HT-29 (cell line): ENCODE data around the gene FLAD1. TPM values are rescaled to one million over a fixed set of nuclear protein-coding genes. Genes with fewer than 3 reads are reported as not detected.

Source experiments
- DNase-seq: peaks from one replicate; pipeline ENCODE4 v3.0.0-alpha.2; 2015; ENCODE audit warnings: low spot score
- total RNA-seq: library from RNA; depleted of rRNA; stranded (reverse); fragments of >200 nt; shearing (Covaris generic); gene quantifications from 2 replicates; pipeline ENCODE4 v1.2.3, GENCODE V29; 2014

The FLAD1 gene
- total RNA-seq, 1 experiment from 2014 or later = 85.5 TPM

DNA sequence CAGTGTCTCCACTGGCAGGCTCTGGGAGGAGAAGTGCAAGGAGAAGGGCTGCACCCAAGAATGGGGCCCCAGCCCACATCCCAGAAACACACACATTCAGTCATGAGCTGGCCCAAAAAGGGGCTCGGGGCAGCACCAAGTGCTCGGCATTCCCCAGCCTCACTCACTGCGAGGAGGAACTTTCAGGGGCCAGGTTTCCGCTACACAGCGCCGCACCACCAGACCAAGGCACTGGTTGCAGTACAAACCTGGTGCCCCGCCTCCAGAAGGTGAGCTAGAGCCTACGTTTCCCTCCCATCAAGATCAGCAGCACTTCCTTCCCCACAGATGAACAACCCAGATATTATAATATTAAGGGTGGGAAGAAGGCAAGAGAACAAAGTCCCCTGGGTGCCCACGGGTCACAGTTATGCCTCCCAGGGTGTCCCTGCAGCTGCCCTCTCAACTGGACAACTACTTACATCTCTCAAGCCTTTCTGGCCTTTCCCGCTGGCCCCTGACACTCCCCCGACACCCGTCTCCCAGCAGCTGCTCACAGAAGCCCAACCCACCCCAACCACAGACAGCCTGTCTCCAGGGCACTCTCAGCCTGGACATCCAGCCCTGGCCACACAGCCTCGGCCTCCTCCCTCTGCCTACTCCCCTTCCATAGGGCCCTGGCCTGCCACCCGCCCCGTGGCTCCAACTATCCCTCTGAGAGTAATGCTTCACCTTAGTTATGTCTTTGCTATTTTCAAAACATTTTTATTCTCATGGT is 31.1 kb upstream of the FLAD1 start:
- DNase-seq = no peak

DNA sequence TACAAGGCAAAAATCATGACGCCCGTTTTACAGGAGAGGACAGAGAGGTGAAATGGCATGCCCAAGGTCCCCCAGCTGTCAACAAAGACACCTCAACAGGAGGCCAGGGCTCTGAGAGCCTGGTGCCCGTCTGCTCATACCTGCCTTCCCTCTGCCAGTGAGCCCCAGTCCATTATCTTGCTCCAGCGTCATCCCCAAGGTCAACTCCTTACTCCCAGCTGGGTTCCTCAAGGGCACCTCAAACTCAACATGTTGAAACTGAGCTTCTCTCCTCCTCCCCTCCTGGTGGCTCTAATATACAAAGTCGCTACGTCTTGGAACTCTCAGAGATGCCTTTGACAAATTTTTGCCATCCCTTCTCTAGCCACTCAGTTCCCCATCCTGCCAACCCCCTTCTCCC is 30.5 kb upstream of the FLAD1 start:
- no peak for DNase-seq

- no peak for DNase-seq
These were observed 29.5 kb upstream of the FLAD1 start for GRCh38 chr1:154953611-154954038.

- no peak for DNase-seq
These were observed 28.6 kb upstream of the FLAD1 start for GRCh38 chr1:154954541-154954940.

GRCh38 chr1:154955039-154955717 is 28.0 kb upstream of the FLAD1 start:
- DNase-seq = peak; percentile 60

- peak; percentile 93 for DNase-seq
These were observed 27.2 kb upstream of the FLAD1 start, which contains the start of gene PBXIP1 for GRCh38 chr1:154955718-154956543. PBXIP1 (minus strand) TSS chr1:154956099; CDS start chr1:154953721, 2,378 bp downstream.

DNA sequence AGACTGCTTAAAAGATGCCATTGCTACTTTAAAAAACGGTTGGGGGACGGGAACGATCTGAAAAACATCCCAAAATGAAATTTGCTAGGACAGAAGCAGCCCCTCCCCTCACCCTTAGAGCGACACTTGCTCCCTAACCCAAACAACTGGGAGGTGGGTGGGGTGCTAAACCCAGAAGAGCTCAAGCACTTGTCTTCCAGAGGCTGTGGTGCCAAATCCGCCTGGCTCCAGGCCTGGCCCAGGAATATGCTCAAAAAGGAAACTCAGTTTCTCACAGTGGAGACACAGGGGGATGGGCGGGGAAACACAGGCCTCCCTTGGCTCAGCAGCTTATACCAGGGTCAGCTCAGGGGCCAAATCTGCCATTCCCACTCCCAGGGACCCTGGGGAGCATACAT is 26.6 kb upstream of the FLAD1 start:
- no peak for DNase-seq

DNA sequence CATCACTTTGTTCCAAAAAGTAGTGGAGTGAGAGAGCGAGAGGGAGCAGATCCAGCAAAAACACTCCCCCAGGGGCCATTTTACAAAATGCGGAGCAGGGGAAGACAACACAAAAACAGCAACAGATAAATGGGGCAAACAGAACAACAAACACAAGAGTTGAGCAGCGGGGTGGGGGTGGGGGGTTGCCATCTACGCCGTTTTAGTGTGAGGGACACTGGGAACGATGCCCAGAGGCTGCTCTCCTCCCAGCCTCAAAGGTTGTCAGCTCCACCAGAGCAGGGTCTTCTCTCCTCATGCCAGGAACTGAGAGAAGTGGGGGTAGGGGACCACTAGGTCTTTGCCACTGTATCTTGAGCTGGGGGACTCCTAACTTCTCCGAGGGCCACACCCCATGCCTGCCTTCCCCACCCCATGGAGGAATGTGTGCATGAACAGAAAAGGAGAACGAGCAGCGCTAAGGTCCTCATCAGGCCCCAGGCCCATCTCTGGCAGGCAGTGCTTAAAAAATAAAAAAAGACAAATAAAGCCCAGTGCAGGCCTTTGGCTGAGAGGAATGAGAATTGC is 26.0 kb upstream of the FLAD1 start:
- DNase-seq = peak; percentile 17

- no peak for DNase-seq
These were observed 25.1 kb upstream of the FLAD1 start for GRCh38 chr1:154958036-154958435.

DNA sequence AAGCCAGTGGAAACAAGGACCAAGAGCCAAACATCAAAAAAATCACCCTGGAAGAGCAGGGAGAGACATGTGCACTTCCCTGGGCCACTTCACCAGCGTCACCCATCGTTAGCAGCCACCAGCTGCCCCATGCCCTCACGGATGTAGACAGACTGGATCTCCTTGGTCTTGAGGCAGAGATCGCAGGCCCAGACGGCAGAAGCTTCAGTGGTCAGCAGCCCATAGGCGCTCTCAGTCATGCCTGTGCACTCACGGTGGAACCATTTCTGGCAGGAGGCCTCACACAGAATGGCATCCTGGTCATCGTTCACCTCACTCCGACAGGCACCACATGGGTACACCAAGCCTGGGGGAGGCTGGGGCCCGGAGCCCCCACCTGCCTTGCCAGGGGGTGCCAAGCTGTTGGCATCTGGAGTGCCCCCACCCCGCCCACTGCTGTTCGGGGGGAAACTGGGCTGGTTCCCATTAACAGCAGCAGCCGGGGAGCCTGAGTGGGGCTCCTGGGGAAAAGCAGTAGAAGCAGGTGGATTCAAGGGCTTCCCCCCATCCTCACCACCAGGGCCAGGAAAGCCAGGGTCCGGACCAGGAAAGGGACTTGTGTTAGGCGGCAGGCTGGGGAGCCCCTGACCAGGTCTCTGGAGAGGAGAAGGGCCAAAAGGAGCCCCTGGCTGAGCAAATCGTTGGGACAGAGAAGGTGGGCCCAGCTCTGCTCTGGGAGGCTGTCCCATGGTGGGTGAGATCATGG is 24.3 kb upstream of the FLAD1 start:
- DNase-seq = no peak

GRCh38 chr1:154959426-154959780 is 23.7 kb upstream of the FLAD1 start:
- no peak for DNase-seq

DNA sequence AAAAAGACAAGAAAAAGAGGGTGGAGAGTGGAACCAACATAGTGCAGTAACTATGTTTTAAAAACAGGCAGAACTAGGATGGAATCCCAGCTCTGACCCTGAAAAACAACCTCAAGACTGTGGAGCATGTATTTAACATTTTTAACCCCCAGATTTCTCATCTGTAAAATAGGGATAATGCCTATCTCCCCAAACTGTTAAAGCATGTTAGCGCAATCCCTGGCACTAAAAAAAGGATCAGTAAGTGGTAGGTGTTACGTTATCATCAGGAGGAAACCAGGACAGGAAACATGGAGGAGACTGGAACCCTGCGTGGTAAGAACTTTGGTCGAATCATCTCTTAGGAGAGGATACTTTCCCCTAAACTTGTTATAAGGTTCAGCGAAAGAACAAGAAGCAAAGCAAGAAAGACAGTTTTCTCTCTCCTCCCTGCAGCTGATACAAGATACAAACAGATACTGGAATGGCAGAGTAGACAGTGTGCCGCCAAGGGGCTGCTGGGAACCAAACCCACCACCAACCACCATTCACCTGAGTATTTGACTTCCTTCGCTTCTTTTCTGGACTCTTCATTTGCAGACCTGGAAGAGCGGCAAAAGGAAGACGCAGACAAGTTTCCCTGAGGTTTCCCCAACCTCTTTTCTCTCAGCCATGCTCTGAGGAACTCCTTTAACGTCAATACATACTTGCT is 22.6 kb upstream of the FLAD1 start:
- no peak for DNase-seq

DNA sequence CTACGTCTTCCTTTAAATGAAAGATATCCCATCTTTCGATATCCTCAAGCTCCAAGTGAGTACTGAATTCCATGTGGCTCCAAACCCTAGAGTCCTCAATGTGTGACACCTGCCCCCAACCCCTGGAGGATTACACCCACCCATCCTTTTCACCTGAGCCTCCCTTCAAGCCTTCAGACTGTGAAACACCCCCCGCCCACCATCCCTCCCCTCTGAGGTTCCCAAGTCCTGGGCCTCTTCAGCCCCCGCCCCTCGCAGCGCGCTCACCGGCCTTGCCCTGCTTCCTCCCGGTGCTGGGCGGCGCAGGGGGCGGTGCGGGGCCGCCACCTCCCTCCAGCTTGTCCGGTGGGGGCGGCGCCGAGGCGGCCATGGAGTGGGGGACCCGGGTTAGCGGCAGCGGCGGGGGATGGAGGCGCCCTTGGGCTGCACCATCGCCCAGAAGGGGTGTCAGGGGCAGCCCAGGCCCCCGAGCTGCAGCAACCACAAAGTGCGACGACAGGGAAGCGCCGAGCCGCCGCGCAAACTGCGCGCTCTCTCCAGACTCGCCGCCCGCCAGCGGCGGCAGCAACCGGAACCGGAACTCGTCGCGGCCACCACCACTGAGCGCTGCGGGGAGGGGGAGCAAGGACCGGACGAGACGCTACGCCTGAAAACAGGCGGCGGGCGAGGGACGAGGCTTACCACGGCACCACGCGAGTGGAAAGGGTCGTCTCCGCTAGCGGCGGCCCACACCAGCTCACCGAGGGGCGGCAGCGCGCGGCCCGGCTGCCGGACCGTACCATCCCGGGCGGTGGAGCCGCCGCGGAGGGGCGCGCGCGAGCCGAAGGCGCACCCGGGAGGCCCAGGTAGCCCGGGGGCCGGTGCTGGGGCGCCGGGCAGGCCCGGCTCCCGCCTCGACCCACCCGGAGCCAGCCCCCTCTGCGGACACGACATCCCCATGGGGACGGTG is 21.7 kb upstream of the FLAD1 start, which contains the start of gene PYGO2:
TSS of gene PYGO2 (minus strand) at position 576 of the 949 bp plus-strand sequence. CDS start at position 370, 206 bp downstream.
- peak; percentile 79 for DNase-seq

DNA sequence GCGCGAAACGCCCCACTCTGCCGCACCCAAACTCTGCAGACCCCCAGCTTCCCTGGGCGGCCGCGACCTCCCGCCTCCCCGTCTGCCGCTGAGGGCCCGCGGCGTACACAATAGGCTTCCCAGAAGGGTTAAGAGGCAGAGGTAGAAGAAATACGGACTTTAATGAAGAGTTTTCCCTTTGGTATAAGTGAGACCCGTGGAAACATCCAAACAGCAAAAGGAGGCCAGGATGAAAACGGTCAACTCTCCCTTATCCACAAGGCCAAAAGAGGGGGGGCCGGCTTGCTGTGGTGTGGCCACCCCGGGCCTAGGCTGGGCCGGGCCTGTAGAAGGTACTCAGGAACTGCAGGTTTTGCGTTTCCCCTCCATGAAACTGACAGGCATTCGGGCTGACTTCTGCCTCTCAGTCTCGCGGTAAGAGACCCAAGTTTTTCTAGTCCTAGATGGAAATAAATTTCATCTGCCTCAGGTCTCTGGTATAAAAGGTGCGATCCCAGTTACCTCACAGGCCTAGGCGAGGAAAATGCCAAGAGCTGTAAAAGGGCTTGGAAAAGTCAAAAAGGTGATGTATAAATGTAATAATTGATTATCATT is 20.9 kb upstream of the FLAD1 start:
- peak; percentile 50 for DNase-seq

DNA sequence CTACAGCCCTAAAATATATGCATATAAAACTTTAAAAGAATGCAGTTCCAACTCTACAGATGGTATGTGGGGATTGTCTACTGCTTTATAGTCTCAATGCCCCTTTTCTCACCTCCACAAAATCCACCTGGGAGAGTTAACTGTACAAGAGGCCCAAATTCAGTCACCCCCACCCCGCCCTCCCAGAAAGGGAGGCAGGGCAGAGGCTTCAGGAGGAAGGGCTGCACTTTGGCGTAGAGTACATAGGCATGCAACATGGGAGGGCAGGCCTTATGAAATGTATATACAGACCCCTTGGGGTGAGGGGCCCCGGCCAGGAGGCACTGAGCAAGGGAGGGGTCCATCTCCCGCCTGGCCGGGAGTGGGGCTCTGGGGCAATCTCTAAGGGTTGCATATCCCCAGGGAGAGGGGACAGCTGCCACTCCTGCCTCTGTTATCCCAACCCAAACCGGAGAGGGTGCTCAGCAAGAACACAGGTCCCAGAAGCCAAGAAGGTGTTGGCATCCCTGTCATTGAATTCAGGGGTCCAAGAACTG is 20.3 kb upstream of the FLAD1 start:
- no peak for DNase-seq

- no peak for DNase-seq
These were observed 19.5 kb upstream of the FLAD1 start for GRCh38 chr1:154963643-154964042.

GRCh38 chr1:154964359-154964758 is 18.8 kb upstream of the FLAD1 start:
- no peak for DNase-seq

DNA sequence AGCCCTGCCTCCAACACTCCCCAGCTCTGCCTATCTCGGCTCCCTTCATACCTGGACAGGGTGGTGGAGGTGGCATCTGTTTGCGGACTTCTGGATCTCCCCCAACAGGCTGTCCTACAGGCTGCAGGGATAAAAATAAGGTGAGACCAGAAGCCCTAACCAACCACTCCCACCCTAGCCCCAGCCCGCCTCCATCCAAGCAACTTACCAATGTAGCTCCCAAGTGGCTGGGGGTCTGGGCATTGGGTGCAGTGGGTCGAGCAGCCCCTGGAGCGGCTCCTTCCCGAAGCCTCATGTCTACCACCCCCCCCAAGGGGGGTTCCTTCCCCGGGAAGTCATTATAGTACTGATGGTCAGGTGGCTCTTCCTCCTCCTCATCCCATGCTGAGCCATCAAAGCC is 17.0 kb upstream of the FLAD1 start:
- DNase-seq = no peak
